Duodenal mucosa (tissue), 2 donors: Measurements from ENCODE around the gene ADGRL2.
A peak's percentile ranks its signal among the peaks of the same experiment; 100 is the strongest.

Experiments used
- H3K27ac ChIP-seq: one replicate; pipeline ENCODE4 v1.7.0; 2013; ENCODE audit warnings: low read depth, low read length
- H3K27me3 ChIP-seq, 2 donors: one replicate each; pipeline ENCODE4 v1.7.0; 2013; ENCODE audit warnings: low read length in 2 of 2, control low read depth in 1 of 2; ENCODE audit not compliant: insufficient read depth in 2 of 2, control insufficient read depth in 1 of 2
- H3K36me3 ChIP-seq, 2 donors: one replicate each; pipeline ENCODE4 v1.7.0; 2013; ENCODE audit warnings: low read length in 2 of 2, control low read depth in 1 of 2; ENCODE audit not compliant: insufficient read depth in 2 of 2, control insufficient read depth in 1 of 2
- H3K4me1 ChIP-seq, 2 donors: one replicate each; pipeline ENCODE4 v1.7.0; 2013; ENCODE audit warnings: low read length in 2 of 2, control low read depth in 1 of 2; ENCODE audit not compliant: insufficient read depth in 2 of 2, control insufficient read depth in 1 of 2
- H3K4me3 ChIP-seq, 2 donors: one replicate each; pipeline ENCODE4 v1.7.0; 2013; ENCODE audit warnings: low read length in 2 of 2, low read depth in 1 of 2
- H3K9ac ChIP-seq, 2 donors: one replicate each; pipeline ENCODE4 v1.7.0; 2013; ENCODE audit warnings: low read length in 2 of 2, low read depth in 1 of 2
- H3K9me3 ChIP-seq, 2 donors: one replicate each; pipeline ENCODE4 v1.7.0; 2013; ENCODE audit warnings: low read length in 2 of 2, control low read depth in 1 of 2; ENCODE audit not compliant: control insufficient read depth in 1 of 2

Gene ADGRL2

GRCh38 chr1:81800695-81801650, at the start of gene ADGRL2:
Gene ADGRL2, plus strand, starts transcription at chr1:81800934. Its CDS starts 36,051 bp downstream, at chr1:81836985.
- peaks cover 19 to 51% of the 10 kb centered on the region in 2 donors for H3K27me3 ChIP-seq
- H3K36me3 ChIP-seq, result no peaks in the 10 kb centered on the region
- H3K4me1 ChIP-seq, result no peaks in the 10 kb centered on the region
- H3K9me3 ChIP-seq, result no peaks in the 10 kb centered on the region
- peak within 1 kb of the TSS; percentile 78 for H3K27ac ChIP-seq
- peak within 1 kb of the TSS; percentile 34 to 43 for H3K9ac ChIP-seq
- peak within 1 kb of the TSS; percentile 67 to 68 for H3K4me3 ChIP-seq

- H3K27ac ChIP-seq, result no peak overlapping the region
- no peaks in the 10 kb centered on the region for H3K36me3 ChIP-seq
- H3K27me3 ChIP-seq, result no peaks in the 10 kb centered on the region
- no peaks in the 10 kb centered on the region for H3K4me1 ChIP-seq
- H3K9ac ChIP-seq, result no peak overlapping the region
- no peak overlapping the region for H3K4me3 ChIP-seq
- H3K9me3 ChIP-seq, result no peaks in the 10 kb centered on the region
These were observed 47.9 kb upstream of the ADGRL2 start for GRCh38 chr1:81752840-81753239.

- no peaks in the 10 kb centered on the region for H3K9me3 ChIP-seq
- H3K4me3 ChIP-seq, result no peak overlapping the region
- H3K9ac ChIP-seq, result no peak overlapping the region
- H3K27me3 ChIP-seq, result no peaks in the 10 kb centered on the region
- no peaks in the 10 kb centered on the region for H3K36me3 ChIP-seq
- H3K27ac ChIP-seq, result no peak overlapping the region
- H3K4me1 ChIP-seq, result no peaks in the 10 kb centered on the region
These were observed 46.3 kb upstream of the ADGRL2 start for GRCh38 chr1:81754424-81754823.

GRCh38 chr1:81756872-81757271, 43.9 kb upstream of the ADGRL2 start:
- H3K36me3 ChIP-seq, result no peaks in the 10 kb centered on the region
- H3K4me3 ChIP-seq, result no peak overlapping the region
- H3K27ac ChIP-seq, result no peak overlapping the region
- no peaks in the 10 kb centered on the region for H3K9me3 ChIP-seq
- H3K9ac ChIP-seq, result no peak overlapping the region
- no peaks in the 10 kb centered on the region for H3K27me3 ChIP-seq
- no peaks in the 10 kb centered on the region for H3K4me1 ChIP-seq

GRCh38 chr1:81757398-81758020, 43.2 kb upstream of the ADGRL2 start:
- no peaks in the 10 kb centered on the region for H3K4me1 ChIP-seq
- no peaks in the 10 kb centered on the region for H3K27me3 ChIP-seq
- no peaks in the 10 kb centered on the region for H3K36me3 ChIP-seq
- no peak overlapping the region for H3K9ac ChIP-seq
- H3K4me3 ChIP-seq, result no peak overlapping the region
- no peak overlapping the region for H3K27ac ChIP-seq
- H3K9me3 ChIP-seq, result no peaks in the 10 kb centered on the region

GRCh38 chr1:81758181-81758580, 42.6 kb upstream of the ADGRL2 start:
- H3K27me3 ChIP-seq, result no peaks in the 10 kb centered on the region
- H3K9me3 ChIP-seq, result no peaks in the 10 kb centered on the region
- no peaks in the 10 kb centered on the region for H3K36me3 ChIP-seq
- no peak overlapping the region for H3K27ac ChIP-seq
- H3K4me1 ChIP-seq, result no peaks in the 10 kb centered on the region
- no peak overlapping the region for H3K4me3 ChIP-seq
- no peak overlapping the region for H3K9ac ChIP-seq

GRCh38 chr1:81760477-81761097, 40.1 kb upstream of the ADGRL2 start:
- Histone ChIP-seq H3K9me3 (no peaks in the 10 kb centered on the region), H3K4me1 (no peaks in the 10 kb centered on the region), H3K4me3 (no peak overlapping the region), H3K27me3 (no peaks in the 10 kb centered on the region), H3K36me3 (no peaks in the 10 kb centered on the region), H3K27ac (no peak overlapping the region), H3K9ac (no peak overlapping the region)

- Histone ChIP-seq H3K4me1 (no peaks in the 10 kb centered on the region), H3K27ac (no peak overlapping the region), H3K9ac (no peak overlapping the region), H3K27me3 (no peaks in the 10 kb centered on the region), H3K36me3 (no peaks in the 10 kb centered on the region), H3K4me3 (no peak overlapping the region), H3K9me3 (no peaks in the 10 kb centered on the region)
These were observed 25.2 kb upstream of the ADGRL2 start for GRCh38 chr1:81775510-81775909.

- no peak overlapping the region for H3K4me3 ChIP-seq
- H3K36me3 ChIP-seq, result no peaks in the 10 kb centered on the region
- no peaks in the 10 kb centered on the region for H3K9me3 ChIP-seq
- H3K27me3 ChIP-seq, result no peaks in the 10 kb centered on the region
- H3K27ac ChIP-seq, result no peak overlapping the region
- no peaks in the 10 kb centered on the region for H3K4me1 ChIP-seq
- no peak overlapping the region for H3K9ac ChIP-seq
These were observed 19.9 kb upstream of the ADGRL2 start for GRCh38 chr1:81780705-81781454.
